ENCODE results near the gene PPP4C.
"Not testable (repeated sequence)": the region's sequence is repeated elsewhere in the genome, so short reads cannot be mapped to it uniquely, and the experiment has no call there.

Gene PPP4C

GRCh38 chr16:30121741-30122571, 46.2 kb downstream of the PPP4C start:
- no peak for DNase-seq (ENCODE audit: extremely low read depth in 1 of 2, low read depth in 1 of 2)

DNA sequence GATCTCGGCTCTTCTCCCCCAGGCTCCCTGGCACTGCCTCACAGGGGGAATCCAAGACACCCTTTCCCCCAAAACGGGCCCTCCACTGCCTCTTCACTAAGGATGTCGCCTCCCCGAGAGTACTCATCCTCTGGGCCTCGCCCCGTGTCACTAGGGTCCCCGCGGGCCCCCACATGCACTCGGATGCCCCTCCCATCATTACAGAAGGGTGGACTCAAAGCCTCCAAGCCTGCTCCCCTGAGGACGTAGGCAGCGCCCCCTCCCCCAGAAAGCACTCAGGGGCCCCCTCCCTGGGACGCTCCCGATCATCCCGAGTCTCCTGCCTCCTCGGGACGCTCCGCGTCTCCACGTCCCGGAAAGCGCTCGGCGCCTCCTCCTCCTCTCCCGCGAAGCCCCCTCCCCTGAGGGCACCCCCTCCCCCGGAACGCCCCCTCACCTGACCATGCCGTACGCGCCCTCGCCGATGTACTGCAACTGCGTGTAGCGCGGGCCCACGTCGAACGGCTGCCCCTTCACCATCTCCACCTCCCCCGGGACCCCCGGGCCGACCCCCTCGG, 46.9 kb downstream of the PPP4C start:
- DNase-seq (ENCODE audit: extremely low read depth in 1 of 2, low read depth in 1 of 2): no peak

DNA sequence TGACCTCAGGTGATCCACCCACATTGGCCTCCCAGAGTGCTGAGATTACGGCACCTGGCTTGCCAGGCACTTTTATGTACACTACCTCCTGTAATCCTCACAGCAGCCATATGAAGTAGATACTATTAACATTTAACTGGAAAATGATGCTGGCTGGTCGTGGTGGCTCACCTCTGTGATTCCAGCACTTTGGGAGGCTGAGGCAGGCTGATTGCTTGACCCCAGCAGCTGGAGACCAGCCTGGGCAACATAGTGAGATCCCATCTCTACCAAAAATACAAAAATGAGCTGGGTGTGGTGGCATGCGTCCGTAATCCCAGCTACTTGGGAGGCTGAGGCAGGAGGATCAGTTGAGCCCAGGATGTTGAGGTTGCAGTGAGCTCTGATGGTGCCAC, 49.2 kb downstream of the PPP4C start:
- no peak for DNase-seq (ENCODE audit: extremely low read depth in 1 of 2, low read depth in 1 of 2)

- DNase-seq (ENCODE audit: extremely low read depth in 1 of 2, low read depth in 1 of 2): not testable (repeated sequence)
Observed at GRCh38 chr16:30125690-30126089, 49.9 kb downstream of the PPP4C start.

- no peak for DNase-seq (ENCODE audit: extremely low read depth in 1 of 2, low read depth in 1 of 2)
Observed at GRCh38 chr16:30127993-30128392, 52.2 kb downstream of the PPP4C start.

DNA sequence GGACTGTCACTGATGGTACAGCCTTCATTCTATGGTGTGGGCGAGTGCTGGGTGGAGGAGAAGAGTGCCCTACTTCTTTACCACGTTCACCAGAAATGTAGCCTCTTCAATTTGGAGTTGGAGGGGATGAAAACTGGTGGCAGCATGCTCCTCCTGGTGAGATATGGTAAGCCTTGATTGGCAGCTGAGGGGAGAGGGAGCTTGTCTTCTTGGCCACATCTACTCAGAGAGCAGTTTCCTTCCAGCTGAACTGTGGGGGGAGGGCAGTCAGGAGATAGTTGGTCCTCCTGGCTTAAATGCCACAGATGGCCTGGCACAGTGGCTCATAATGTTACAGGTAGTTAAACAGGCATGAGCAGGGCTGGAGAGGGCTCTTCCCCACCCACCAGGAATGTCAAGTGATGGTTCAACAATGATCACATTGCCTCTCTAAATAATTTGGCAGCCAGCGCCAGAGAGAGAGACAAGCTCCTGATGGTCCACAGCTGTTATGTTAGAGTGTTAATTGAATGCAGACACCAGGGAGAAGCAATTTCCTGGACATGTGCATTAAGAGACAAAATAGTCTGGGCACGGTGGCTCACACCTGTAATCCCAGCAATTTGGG, 56.2 kb downstream of the PPP4C start:
- DNase-seq (ENCODE audit: extremely low read depth in 1 of 2, low read depth in 1 of 2): no peak

DNA sequence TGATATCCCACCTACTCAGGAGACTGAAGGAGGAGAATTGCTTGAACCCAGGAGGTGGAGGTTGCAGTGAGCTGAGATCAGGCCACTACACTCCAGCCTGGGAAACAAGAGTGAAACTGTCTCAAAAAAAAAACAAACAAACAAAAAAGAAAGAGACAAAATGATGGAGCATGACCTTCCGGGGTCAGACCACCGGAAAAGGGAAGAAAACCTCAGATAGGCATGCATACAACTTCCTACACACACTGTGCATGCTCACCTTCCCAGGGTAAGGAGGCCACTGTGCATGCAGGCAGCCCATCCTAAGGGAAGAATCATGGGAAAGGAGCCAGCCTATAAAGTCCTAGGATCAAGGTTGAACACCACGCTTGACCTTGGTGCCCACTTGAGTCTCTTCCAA, 56.8 kb downstream of the PPP4C start:
- DNase-seq (ENCODE audit: extremely low read depth in 1 of 2, low read depth in 1 of 2): no peak
